Type B pancreatic cell (in vitro differentiated cells): Measurements from ENCODE around the gene PPARGC1A. TPM values are rescaled to one million over a fixed set of nuclear protein-coding genes. Genes with fewer than 3 reads are reported as not detected.

ENCODE experiments used
- DNase-seq: peaks from one replicate; pipeline ENCODE4 v3.0.0; 2021; ENCODE audit warnings: mixed read lengths; ENCODE audit not compliant: unreplicated experiment; ENCODE audit errors: extremely low spot score
- H3K27ac Mint-ChIP-seq: 2 replicates; pipeline ENCODE4 v1.8.0; 2021; ENCODE audit warnings: mild to moderate bottlenecking, mixed read lengths
- H3K27me3 Mint-ChIP-seq: 2 replicates; pipeline ENCODE4 v1.8.0; 2021; ENCODE audit warnings: mixed read lengths
- H3K36me3 Mint-ChIP-seq: 2 replicates; pipeline ENCODE4 v1.8.0; 2021; ENCODE audit warnings: mixed read lengths
- H3K4me1 Mint-ChIP-seq: one replicate; pipeline ENCODE4 v1.8.0; 2021; ENCODE audit warnings: mixed read lengths; ENCODE audit not compliant: unreplicated experiment
- H3K4me3 Mint-ChIP-seq: 2 replicates; pipeline ENCODE4 v1.8.0; 2021; ENCODE audit warnings: mild to moderate bottlenecking, mixed read lengths
- H3K9me3 Mint-ChIP-seq: 2 replicates; pipeline ENCODE4 v1.8.0; 2021; ENCODE audit warnings: mixed read lengths
- total RNA-seq: library from RNA; stranded (reverse); gene quantifications from 2 replicates; pipeline ENCODE4 v1.2.1, GENCODE V29; 2021; ENCODE audit warnings: low replicate concordance
- TF ChIP-seq, protein P1 (sequence below): fragments of 200-600 bp; sonication (generic); conservative IDR thresholded peaks from 2 replicates; pipeline ENCODE4 v1.5.0; 2021; ENCODE audit warnings: antibody characterized with exemption, mild to moderate bottlenecking

Gene PPARGC1A
- total RNA-seq, 1 donor from 2014 or later = 39.4 TPM

GRCh38 chr4:23782778-23783437 is 106.9 kb downstream of the PPARGC1A start:
- peaks cover 7% of the 10 kb centered on the region for H3K9me3 Mint-ChIP-seq
- DNase-seq = no peak
- H3K4me1 Mint-ChIP-seq = no peaks in the 10 kb centered on the region
- H3K36me3 Mint-ChIP-seq = peaks cover 5% of the 10 kb centered on the region
- no peaks in the 10 kb centered on the region for H3K27me3 Mint-ChIP-seq
- no peak overlapping the region for H3K27ac Mint-ChIP-seq
- TF ChIP-seq, protein P1, sequence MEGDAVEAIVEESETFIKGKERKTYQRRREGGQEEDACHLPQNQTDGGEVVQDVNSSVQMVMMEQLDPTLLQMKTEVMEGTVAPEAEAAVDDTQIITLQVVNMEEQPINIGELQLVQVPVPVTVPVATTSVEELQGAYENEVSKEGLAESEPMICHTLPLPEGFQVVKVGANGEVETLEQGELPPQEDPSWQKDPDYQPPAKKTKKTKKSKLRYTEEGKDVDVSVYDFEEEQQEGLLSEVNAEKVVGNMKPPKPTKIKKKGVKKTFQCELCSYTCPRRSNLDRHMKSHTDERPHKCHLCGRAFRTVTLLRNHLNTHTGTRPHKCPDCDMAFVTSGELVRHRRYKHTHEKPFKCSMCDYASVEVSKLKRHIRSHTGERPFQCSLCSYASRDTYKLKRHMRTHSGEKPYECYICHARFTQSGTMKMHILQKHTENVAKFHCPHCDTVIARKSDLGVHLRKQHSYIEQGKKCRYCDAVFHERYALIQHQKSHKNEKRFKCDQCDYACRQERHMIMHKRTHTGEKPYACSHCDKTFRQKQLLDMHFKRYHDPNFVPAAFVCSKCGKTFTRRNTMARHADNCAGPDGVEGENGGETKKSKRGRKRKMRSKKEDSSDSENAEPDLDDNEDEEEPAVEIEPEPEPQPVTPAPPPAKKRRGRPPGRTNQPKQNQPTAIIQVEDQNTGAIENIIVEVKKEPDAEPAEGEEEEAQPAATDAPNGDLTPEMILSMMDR = no peak
- no peak overlapping the region for H3K4me3 Mint-ChIP-seq

DNA sequence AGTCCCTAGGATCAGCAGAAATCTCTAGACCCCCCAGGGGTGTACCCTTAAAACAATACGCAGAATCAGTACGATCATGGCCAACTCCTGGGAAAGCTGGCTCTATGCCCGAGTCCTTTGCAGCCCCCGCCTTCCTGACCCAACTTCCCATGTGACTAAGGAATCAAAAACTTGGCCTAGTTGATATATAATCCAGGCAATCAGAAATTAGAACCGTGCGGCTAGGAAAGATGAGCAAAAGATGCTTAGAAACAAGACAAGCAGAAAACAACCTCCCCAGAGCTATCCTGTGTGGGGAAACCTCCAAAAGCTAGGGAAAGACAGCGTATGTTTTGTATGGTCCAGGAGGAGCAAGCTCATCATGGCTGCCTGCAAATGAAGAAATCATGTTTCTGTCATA is 110.0 kb downstream of the PPARGC1A start:
- Mint-ChIP-seq H3K4me3 (no peak overlapping the region), H3K27me3 (peaks cover 7% of the 10 kb centered on the region), H3K27ac (no peak overlapping the region), H3K4me1 (no peaks in the 10 kb centered on the region), H3K9me3 (no peaks in the 10 kb centered on the region), H3K36me3 (peaks cover 5% of the 10 kb centered on the region)
- TF ChIP-seq, protein P1 = no peak
- DNase-seq = no peak

GRCh38 chr4:23779422-23779821 is 110.4 kb downstream of the PPARGC1A start:
- Mint-ChIP-seq H3K27me3 (peaks cover 7% of the 10 kb centered on the region), H3K9me3 (no peaks in the 10 kb centered on the region), H3K27ac (no peak overlapping the region), H3K4me3 (no peak overlapping the region), H3K4me1 (no peaks in the 10 kb centered on the region), H3K36me3 (peaks cover 5% of the 10 kb centered on the region)
- no peak for DNase-seq
- TF ChIP-seq, protein P1 = no peak

GRCh38 chr4:23775694-23776093 is 114.2 kb downstream of the PPARGC1A start:
- TF ChIP-seq, protein P1 = no peak
- no peaks in the 10 kb centered on the region for H3K4me1 Mint-ChIP-seq
- H3K27me3 Mint-ChIP-seq = peaks cover 7% of the 10 kb centered on the region
- H3K9me3 Mint-ChIP-seq = no peaks in the 10 kb centered on the region
- H3K36me3 Mint-ChIP-seq = no peaks in the 10 kb centered on the region
- DNase-seq = no peak
- H3K4me3 Mint-ChIP-seq = no peak overlapping the region
- H3K27ac Mint-ChIP-seq = no peak overlapping the region

GRCh38 chr4:23774909-23775308 is 114.9 kb downstream of the PPARGC1A start:
- DNase-seq = no peak
- Mint-ChIP-seq H3K27me3 (peaks cover 7% of the 10 kb centered on the region), H3K9me3 (no peaks in the 10 kb centered on the region), H3K4me1 (peaks cover 2% of the 10 kb centered on the region), H3K36me3 (no peaks in the 10 kb centered on the region), H3K27ac (no peak overlapping the region), H3K4me3 (no peak overlapping the region)
- TF ChIP-seq, protein P1 = no peak
